Suppressor macrophage (primary cell): ENCODE results near the gene SGPL1.
A peak's percentile ranks its signal among the peaks of the same experiment; 100 is the strongest.

ENCODE experiments used
- DNase-seq, 4 experiments: peaks; one replicate each; pipeline ENCODE4 v3.0.0-alpha.2; 2020 to 2022

SGPL1 gene

GRCh38 chr10:70780370-70780760 lies 35.4 kb upstream of the SGPL1 start:
- DNase-seq, result no peak

DNA sequence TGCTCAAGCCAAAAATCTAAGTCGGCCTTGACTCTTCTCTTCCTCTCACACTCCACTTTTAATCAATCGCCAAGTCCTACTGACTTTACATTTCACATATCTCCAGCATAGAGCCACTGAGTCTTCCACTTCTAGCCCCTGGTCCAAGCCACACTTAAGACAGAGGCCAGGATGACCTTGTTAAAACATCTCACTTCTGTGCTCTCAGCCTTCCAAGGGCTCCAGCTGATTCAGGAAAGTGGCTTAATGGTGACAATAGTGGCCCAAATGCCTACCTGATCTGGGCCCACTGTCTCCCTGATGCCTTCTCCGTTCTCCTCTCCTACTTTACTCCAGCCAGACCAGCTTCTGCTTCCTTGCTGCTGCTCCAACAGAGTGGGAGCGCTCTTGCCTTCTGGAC lies 35.0 kb upstream of the SGPL1 start:
- DNase-seq, result no peak

DNA sequence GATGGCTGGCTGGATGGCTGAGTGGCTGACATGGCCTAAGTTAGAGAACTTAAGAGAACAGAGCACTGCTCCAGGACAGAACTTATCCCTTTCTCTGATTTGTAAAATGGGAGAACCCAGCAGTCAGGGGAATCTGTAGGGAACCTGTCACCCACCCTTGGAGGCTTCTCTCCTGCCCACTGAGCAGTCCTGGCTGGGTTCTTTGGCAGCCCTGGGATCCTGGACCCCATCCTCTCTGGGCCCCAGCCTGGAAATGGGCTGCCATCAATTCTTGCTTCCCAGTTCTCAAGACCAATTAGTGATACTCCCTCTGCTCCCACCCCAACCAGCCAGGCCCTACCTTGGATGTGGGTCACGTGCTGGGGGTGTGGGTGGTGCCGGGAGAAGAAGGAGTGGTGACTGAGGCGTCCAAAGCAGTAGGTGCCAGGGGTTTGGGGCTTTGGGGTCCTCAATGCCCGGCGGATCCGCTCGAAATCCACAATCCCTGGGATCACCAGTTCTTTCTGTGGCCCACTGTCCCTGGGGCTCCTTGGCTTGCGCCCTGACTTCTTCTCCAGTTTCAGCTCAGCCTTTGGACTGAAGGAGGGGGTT lies 34.2 kb upstream of the SGPL1 start:
- DNase-seq, result no peak

DNA sequence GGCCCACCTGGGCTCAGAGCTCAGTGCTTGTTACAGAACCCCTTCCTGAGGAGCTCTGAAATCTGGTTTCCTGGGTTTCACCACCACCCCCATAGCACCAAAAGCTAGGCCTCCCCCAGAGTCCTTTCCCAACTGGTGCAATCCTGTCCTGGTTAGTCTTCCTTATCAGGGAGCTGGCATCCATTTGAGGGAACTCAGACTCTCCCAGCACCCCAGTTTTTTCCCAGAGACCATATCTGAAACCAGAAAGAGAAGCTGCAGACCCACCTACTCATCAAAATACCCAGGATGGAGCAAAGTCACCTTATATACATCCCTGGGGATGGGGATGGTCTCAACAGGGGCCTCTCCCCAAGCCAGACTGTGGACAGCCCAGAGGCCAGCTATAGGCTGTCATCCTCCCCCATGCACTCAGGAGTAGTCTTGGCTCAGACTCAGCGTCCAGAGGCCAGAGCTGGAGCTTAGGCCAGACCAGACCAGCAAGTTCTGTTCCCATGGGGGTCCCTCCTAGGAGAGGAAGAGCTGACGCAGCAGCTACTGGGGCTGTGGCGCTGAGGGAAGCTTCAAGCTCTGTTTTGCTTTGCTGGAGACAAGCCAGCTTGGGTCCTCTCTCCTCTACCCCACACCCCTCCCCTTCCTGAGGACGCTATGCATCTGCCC lies 33.5 kb upstream of the SGPL1 start:
- DNase-seq, result no peak

GRCh38 chr10:70782746-70783680 lies 32.7 kb upstream of the SGPL1 start:
- peak; percentile 56 to 85 (median 72) for DNase-seq

GRCh38 chr10:70784016-70784415 lies 31.7 kb upstream of the SGPL1 start:
- peak; percentile 71 to 84 (median 78) for DNase-seq

- DNase-seq, result peak; percentile 63 to 75 (median 69)
Observed at GRCh38 chr10:70784471-70784870, 31.3 kb upstream of the SGPL1 start.

GRCh38 chr10:70785190-70785589 lies 30.6 kb upstream of the SGPL1 start, which contains the start of gene TBATA:
Gene TBATA, minus strand, starts transcription at chr10:70785377. Its CDS starts 1,998 bp downstream, at chr10:70783379.
- DNase-seq, result peak; percentile 46 to 69 (median 63)

GRCh38 chr10:70786799-70787415 lies 28.8 kb upstream of the SGPL1 start:
- peak; percentile 52 to 69 (median 60) for DNase-seq

DNA sequence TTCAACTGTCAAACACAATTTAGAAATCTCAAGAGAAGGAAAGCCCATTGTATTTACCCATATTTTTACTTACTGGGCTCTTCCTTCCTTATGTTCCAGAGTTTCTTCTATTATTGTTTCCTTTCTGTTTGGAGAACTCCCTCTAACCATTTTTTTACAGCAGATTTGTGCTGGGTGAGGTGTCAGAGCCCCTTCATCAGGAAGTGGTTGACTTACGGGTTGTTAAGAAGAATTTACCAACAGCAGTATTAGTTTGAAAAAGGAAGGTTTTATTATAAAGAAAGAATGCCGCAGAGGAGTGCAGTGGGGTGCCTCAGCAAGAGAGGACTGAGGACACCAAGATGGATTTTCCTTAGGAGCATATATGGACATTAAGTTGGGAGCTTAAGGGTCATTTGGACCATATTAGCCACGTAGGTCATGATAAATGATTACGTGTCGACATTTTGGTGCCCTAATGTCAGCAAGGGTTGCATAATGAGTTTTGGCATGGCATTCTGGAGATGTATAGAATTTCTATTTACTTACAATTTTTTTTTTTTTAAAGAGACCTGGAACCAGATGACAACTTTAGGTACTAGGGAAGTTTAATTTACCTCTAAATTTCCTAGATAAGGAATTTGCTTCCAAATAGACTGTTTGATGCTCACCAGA lies 24.2 kb upstream of the SGPL1 start:
- no peak for DNase-seq

DNA sequence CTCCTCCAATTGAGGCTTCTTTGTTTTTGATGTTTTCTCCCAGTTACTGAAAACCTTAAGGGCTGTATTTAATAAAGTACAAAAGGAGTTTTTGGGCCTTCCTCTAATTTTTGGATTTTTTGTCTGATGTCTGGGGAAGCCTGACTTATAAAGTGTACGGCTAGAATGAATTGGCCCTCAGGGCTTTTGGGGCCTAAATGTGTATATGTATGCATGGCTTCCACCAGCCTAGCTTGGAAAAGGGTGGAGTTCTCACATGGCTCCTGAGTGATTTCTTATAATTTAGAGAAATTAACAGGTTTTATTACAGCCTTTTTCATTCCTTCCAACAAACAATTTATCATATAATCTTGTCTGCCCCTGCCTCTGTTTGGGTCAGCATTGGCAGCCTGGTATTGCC lies 20.1 kb upstream of the SGPL1 start:
- no peak for DNase-seq

DNA sequence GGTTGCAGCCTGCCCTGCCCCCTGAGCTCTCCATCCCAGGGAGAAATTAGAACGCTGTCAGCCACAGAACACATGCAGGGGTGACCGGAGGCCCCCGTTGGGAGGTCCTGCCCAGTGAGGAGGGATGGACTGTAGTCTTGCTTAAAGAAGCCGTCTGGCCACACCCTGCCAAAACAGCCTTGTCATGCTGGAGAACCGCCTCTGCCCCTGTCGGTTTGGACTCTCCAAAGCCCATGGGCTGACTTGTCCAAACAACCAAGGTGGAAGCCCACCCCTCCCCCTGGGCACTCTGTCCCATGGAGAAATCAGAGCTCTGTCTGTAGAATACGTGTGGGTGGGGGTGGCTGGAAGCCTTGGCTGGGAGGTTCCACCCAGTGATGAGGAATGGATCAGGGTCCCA lies 17.9 kb upstream of the SGPL1 start:
- no peak for DNase-seq

- peak; percentile 33 to 57 (median 52) for DNase-seq
Observed at GRCh38 chr10:70799124-70799523, 16.6 kb upstream of the SGPL1 start.

- no peak for DNase-seq
Observed at GRCh38 chr10:70801854-70802253, 13.9 kb upstream of the SGPL1 start.

- DNase-seq, result no peak
Observed at GRCh38 chr10:70803775-70804420, 11.8 kb upstream of the SGPL1 start.

DNA sequence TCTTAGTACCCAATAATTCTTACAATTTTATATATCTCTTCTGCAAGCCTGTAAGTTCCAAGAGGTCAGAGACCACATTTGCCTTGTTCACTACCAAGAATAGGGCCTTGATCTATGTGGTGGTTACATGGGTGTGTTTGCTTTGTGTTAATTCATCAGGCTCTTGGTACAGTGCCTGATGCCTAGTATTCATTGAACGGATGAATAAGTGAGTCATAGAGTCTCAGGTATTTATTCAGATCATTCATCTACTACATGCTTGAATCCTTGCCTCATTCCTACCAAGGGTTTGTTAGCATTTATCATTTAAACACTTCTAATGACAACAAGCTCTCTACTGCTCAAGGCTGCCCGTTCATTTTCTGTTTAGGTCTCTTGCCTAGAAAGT lies 11.3 kb upstream of the SGPL1 start:
- DNase-seq, result no peak

- no peak for DNase-seq
Observed at GRCh38 chr10:70805619-70806215, 10.0 kb upstream of the SGPL1 start.

DNA sequence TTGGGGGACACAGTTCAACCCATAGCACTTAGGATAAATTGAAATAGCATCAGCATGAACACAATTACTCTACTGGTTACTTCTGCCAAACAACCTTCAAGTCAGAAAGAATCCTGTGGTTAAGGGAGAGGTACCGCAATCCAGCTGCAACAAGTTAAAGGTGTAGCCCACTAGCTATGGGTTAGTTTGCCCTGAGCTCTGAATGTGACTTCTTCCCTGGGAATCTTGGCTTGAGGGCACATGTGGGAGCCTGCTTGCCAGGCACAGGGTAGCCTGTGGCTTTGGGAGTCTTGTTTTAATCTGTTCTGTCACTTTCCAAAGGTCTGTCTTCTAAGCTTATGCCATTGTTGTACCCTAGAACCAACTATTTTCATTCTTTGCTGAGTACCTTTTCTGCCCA lies 8.9 kb upstream of the SGPL1 start:
- DNase-seq, result no peak

DNA sequence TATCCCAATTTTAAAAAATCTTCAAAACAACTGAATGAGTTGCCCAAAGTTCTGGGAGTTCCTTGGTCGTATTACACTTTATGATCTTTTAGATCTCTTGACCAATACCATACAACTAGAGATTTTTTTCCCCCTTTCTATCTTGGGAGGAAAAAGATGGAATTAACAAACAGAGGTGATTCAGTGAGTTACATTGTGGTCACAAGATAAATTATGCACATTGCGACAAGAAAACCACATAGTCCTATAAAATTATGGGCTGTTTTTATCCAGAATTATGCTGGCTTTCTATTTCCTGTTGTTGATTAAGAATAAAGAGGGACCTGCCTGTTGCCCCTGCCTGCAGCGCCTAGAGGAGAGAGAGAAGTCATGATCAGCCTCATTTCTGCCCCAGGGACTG lies 8.2 kb upstream of the SGPL1 start:
- DNase-seq, result no peak

DNA sequence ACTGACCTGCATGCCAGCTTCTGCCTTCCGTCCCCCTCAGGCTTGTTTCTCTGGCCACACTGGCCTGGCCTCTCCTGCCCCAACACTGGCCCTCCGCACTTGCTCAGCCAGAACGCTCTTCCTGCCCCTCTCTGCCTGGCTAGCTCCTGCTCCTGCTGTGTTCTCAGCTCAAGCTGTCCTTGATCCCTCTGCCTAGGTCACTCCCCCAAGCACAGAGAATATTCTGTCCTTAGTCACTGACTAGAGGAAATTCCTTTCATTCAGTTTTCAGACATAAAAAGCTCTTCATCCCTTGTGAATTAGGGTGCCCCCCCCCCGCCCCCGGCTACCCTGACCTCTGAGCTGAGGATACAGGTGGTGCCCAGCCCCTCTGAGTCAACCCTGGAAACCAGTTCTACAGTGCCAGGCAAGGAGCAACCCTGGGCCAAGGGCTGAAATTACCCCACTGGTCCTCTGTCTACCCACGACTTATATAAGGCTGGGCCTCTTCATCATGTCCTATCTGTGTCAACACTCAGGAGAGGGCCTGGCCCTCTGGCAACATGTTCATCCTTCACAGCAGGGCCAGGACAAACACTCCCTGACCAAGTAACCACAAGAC lies 6.6 kb upstream of the SGPL1 start:
- no peak for DNase-seq

DNA sequence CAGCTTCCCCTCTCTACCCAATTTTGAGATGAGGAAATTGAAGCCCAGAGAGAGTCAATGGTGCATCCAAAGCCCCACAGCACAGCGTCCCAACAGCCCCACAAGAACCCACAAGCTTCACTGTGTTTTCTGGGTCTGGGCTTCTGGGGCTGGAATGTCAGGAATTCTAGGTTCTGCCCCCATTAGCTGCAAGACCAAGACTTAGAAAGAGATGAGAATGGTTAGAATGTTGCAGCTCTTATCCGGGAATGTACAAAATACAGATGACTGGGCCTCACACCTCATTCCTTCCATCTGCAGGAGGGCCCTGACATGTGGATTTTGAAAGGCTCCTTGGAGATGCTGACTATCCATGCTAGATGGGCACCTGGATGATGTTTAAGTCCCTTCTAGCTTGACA lies 6.0 kb upstream of the SGPL1 start:
- no peak for DNase-seq
